GOT3 (cell line): ENCODE measurements around the gene ZNF853.
"Not testable (repeated sequence)": the region's sequence is repeated elsewhere in the genome, so short reads cannot be mapped to it uniquely, and the experiment has no call there.

Experiments
- DNase-seq: peaks from one replicate; lab custom pipeline; 2025; ENCODE audit warnings: mixed read lengths; lab: John Stamatoyannopoulos, UW

Gene ZNF853

DNA sequence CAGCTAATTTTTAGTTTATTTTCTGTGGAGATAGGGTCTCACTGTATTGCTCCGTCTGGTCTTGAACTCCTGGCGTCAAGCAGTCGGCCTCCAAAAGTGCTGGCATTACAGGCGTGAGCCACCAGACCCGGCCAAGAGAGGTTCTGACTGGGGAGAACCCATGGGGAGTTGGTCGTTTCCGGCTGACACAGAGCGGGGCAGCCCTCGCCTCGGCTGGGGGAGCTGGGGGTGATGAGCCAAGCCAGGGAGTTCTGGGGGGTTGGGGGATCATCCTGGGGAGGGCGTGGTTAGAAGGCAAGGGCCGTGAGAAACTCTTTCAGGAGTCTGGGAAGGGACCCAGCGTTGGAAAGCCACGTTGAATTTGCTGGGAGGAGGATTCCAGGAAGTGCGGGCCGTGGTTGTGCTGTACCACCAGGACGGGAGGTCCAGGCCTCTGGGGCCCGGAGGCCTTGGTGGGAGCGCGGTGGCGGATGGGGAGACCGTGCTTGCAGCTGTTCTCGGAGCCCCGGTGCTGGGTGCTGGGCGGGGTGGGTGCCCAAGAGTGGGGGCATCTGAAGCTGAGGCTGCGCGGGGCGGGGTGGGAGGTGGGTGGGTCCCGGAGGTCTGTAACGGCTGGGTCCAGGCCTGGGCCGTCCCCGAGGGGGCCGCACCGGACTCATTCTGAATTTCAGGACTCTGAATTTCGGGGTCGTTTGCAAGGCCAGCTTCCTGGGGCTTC lies 8.4 kb upstream of the ZNF853 start:
- no peak for DNase-seq

DNA sequence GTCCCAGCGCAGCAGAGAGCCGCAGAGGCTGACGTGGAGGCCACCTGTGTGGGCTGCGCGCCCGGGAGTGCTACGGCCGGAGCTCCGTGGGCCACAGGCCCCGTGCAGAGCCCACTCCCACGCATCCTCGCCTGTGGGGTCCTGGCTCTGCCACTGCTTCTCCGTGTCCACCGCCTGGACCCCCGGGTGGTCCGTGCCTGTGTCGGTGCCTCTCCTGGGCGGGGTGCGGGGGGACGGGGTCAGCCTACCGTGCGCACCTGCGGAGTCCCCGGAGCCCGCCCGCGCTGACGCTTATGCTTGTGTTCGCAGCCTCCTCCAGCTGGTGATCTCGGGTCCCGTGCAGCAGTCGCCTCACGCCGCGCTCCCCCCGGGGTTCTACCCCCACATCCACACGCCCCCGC lies 7.8 kb upstream of the ZNF853 start:
- no peak for DNase-seq

DNA sequence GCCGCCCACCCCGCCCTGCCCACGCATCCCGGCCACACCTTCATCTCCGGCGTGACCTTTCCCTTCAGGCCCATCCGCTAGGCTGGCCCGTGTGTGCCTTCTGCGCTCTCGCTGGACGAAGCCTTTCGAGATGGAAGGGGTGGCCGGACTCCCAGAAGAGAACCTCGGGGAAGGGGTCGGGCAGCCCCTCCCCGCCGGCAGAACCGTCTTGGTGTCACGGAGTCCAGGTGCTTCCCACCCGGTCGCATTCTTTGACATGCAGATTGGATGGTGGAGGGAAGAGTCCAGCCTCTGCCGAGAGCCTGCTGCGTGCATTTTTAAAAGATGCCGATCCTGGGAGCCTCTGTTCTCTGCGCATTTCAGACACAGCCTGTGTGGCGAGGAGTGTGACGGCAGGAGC lies 7.3 kb upstream of the ZNF853 start:
- DNase-seq: no peak

DNA sequence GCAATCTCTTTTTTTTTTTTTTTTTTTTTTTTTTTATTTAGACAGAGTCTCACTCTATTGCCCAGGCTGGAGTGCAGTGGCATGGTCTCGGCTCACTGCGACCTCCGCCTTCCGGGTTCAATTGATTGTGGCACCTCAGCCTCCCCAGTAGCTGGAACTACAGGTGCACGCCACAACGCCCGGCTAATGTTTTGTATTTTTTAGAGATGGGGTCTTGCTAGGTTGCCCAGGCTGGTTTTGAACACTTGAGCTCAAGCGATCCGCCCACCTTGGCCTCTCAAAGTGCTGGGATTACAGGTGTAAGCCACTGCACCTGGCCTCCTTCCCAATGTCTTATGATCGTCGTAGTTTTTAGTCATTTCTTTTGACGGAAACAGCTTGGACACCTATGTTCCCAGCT lies 6.6 kb upstream of the ZNF853 start:
- DNase-seq: no peak

DNA sequence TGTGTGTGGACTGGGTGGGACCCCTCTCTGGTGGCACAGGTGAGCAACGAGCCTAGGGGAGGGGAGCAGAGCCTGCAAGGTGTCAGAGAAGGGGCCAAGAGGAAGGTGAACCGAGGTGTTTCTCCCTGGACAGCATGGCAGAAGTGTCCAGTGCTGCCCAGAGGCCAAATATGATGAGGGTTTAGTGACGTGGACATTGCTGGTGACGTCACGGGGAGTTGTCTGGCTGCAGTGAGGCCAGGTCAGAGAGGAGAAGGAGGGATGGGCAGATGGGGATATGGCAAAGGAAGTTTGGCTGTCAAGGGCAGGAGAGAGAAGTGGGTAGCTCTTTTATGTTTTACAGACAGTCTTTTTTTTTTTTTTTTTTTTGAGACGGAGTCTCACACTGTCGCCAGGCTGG lies 2.6 kb upstream of the ZNF853 start:
- DNase-seq: no peak

DNA sequence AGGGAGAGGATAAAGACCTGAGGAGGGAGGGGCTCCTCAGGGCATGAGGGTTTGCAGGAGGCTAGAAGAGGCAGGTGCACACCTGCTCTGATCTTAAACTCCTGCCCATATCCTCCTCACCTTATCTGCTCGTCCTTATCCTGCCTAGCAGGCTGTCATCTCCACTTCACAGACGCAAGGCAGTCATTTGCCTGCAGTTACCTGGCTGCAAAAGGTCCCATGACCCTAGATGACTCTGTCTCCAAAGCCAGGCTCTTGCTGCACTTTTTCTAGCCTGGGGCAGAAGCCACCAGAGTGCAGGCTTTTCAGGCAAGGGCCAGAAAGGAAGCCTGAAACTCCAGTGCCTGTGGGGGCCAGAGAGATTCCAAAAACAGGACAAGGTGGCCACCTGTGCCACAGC lies 1.7 kb upstream of the ZNF853 start:
- no peak for DNase-seq

DNA sequence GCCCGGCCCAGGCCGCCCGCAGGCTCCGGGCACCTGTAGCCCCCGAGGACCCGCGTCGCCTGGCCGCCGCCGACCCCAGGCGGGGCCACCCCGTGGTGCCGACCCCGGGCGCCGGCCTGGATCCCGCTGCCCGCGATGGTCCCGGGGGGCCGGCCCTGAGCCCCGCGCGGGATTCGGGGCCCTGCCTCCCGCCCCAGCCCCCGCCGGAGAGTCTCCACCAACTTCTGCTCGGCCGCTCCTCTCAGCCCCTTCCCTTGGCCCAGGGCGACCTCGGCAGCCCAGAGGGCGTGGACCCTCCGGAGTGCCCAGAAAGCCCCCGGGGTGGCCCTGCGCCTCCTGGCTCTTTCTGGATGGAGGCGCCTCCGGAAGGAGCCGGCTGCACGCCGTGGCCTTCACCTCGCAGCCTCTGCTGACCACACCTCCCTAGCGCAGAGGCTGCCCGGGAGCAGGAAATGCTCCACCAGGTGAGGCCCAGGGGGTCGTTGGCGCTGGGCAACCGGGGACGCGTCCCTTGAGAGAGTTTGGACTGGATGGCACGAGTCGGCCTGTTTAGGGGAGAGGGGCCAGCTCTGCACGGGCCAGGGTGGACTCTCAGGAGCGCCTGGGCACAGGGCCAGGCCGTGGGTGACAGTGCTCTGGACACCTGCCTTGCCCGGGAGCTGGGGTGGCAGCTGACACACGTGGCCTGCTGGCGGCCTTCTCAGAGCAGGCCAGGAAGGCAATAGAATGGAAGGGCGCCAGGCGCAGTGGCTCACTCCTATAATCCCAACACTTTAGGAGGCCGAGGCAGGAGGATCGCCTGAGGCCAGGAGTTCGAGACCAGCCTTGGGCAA lies 529 bp downstream of the ZNF853 start:
- no peak for DNase-seq

DNA sequence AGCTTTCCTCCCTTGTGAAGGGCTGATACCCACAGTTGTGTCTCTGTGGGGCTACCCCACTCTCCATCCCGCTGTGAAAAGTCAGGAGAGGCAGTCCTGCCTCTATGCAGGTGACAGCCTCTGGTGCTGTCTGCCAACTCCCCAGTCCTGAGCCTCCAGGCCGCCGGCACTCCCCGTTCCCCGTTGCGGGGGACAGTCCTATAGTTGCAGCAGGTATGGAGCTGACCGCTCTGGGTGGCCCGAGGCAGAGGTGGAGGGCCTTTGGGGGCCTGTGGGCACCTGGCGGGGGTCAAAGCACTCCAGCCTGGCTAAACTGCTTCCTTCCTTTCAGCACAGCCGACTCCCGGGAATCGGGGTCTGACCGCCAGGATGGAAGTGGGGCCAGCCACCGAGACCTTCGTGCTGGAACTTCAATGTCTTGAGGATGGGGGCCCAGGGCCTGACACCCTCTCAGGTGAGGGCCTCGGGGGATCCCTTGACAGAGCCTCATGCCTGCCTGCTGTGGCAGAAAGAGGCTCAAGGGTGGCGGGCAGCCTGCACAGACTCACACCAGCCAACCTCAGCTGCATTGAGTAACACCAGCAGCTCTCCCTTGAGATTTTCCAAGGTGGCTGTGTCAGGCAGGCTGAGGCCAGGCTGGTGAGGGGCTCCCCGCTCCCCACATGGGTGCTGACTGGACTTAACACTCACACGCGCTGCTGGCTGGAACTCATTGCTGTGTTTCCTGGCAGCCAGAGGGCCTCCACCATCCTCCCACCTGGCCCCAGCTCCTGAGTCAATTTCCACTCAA lies 1.6 kb downstream of the ZNF853 start:
- no peak for DNase-seq

DNA sequence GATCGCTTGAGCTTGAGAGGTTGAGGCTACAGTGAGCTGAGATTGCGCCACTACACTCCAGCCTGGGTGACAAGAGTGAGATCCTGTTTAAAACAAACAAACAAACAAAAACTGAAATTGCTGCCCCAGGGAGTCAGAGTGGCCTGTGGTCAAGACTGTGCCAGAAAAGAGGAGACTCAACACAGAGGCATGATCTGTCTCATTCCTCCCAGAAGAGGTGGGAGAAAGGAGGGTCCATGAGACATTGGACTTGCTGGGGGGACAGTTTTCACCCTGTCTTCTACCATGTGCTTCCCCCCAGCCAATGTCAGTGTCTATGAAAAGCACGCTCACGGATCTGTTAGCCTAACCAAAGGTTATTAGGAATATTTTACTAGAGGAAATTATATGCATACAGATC lies 3.2 kb downstream of the ZNF853 start:
- no peak for DNase-seq

DNA sequence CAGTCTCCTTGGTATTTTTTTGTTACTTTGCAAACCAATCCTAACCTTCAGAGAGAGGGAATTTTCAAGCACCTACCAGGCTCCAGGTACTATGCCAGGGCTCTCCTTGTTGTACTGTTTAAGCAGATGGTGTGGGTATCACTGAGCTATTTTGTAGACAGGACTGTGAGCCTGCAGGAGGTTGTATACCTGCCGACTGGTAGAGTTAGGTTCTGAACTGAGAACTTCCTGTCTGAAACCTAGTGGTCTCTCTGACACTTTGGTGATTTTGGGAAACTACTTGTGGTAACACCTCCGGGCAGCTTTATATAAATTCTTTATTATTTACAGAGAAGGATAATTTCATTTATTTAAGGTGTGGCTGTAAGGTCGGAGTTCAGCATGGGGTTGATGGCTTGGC lies 4.6 kb downstream of the ZNF853 start:
- no peak for DNase-seq

DNA sequence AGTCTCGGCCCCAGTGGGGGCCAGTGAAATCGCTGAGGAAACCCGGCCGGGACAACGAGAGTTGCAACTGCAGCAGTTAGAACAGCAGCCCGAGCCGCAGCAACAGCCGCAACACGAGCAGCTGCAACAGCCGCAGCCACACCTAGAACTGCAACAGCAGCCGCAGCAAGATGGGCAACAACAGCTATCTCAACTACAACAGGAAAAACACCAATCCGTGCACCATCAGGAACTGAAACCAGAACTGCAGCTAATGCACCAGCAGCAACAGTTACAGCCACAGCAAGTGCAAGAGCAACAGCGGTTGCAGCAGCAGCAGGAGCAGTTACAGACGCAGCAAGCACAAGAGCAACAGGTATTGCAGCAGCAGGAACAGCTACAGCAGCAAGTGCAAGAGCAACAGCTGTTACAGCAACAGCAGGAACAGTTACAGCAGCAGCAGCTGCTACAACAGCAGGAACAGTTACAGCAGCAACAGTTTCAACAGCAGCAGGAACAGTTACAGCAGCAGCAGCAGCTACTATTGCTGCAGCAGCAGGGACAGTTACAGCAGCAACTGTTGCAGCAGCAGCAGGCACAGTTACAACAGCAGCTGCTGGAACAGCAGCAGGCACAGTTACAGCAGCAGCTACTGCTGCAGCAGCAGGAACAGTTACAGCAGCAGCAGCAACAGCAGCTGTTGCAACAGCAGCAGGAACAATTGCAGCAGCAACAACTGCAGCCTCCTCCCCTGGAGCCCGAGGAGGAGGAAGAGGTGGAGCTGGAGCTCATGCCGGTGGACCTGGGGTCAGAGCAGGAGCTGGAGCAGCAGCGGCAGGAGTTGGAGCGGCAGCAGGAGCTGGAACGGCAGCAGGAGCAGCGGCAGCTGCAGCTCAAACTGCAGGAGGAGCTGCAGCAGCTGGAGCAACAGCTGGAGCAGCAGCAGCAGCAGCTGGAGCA lies 6.1 kb downstream of the ZNF853 start:
- DNase-seq: no peak

DNA sequence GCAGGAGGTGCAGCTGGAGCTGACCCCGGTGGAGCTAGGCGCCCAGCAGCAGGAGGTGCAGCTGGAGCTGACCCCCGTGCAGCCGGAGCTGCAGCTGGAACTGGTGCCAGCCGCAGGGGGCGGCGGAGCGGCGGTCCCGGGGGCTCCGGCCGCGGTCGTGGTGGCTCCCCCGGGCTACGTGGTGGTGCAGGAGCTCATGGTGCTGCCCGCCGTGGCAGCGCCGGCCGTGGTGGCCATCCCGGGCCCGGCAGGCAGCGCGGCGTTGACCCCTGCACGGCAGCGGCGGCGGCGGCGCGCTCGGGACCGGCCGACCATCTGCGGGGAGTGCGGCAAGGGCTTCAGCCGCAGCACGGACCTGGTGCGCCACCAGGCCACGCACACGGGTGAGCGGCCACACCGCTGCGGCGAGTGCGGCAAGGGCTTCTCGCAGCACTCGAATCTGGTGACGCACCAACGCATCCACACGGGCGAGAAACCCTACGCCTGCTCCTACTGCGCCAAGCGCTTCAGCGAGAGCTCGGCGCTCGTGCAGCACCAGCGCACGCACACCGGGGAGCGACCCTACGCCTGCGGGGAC lies 6.8 kb downstream of the ZNF853 start:
- DNase-seq: no peak

DNA sequence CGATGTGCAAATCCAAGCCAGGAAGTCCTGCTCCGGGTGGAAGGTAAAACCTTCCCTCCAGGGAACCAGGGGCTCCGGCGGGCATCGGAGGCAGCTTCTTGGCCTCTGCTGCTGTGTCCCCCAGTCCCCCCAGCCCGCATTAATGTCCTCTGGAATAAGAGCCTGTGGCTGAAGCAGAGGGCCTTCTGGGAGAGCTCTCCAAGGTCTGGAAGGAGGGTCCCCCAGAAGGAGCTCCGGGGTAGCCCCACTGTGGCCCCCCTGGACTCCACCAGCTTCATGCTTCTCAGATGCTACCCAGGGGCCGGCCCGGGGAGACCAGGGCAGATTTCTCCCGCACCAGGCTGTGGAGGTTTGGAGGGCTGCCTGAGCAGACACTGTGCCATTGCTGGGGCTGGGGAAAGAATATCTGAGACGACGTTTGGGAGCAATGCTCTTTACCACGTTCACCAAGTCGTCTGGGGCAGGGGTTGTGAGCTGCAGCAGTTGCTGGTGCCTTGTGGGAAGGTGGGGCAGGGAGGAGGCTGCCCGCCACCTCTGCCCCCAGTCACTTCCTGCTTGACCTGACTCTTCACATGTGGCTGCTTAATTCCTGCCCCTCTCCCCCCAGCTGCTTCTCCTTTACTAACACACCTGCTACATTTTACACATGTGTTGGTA lies 8.3 kb downstream of the ZNF853 start:
- DNase-seq: no peak

DNA sequence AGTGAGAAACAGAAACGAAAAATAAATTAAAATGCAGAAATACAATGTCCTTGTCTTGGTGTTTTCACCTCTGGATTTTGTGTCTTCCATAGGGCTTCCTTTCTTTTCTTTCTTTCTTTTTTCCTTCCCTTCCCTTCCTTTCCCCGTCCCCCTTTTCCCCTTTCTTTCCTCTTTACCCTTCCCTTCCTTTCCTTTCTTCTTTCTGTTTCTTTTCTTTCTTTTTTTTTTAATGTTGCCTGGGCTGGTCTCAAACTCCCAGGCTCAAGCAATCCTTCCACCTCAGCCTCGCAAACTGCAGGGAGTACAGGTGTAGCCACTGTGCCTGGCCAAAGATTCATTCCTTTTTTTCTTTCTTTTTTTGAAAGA lies 8.8 kb downstream of the ZNF853 start:
- no peak for DNase-seq

DNA sequence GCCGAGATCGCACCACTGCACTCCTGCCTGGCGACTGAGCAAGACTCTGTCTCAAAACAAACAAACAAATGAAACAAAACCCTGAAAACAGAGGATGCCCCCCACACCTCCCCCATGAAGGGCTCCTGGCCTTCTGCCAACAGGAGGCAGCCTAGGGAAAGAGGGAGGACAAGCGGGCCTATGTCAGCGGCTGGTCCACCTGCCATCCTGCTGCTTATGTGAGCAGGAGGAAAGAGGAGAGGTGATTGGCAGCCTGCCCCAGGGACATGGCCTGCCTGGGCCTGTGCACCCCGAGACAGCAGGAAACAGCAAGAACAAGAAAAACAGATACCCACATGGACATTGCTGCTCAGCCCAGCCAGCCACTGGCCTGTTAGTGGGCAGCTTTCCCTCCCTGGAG lies 12.6 kb downstream of the ZNF853 start:
- DNase-seq: no peak

DNA sequence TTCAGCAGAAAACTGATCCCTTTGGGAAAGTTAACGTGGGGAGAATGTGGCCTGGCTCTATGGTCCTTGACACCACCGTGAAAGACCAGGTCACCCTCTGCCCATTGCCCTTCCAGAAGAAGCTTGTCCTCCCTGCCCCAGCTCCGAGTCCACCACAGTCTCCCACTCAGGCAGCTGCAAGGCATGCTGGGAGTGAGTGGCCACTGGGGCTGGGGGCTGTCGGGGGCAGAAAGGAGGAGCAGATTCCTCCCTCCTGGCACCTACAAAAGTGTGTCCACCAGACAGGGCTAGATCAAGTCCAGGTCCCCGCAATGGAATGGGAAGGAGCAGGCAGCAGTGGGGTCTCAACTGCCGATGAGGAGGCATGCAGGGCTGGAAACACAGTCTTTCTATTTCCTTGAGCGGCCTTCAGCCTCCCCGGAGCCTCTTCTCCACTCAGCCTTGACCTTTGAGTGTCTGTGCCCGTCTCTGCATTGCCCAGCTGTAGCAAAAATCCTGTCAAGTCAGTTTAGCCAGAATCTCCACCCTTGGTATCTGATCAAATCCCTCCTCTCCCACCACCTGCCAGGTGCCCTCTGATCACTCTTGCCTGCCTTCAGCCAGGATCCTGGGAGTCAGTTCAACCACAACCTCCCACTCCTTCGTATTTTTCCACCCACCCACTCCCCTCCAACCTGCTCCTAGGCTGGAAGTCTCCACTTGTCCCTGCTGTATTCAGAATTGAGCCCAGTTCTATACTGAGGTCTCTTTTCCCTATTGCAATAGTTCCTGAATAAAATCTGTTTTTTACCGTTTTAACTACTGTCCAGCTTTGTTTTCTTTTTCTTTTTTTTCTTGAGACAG lies 14.8 kb downstream of the ZNF853 start:
- no peak for DNase-seq

DNA sequence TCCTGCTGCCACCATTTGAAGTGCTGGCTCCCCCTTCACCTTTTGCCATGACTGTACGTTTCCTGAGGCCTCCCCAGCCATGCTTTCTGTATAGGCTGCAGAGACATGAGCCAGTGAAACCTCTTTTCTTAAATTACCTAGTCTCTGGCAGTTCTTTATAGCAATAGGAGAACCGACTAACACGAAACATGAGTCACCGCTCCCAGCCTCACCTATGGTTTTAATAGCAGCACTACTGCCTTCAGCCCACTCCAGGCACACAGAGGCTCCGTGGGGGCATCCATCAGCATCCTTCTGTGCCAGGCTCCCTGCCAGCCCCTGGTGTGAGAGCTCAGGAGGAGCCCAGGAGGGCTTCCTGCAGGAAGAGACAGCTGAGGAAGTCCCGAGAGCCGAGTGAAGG lies 16.2 kb downstream of the ZNF853 start:
- DNase-seq: no peak

DNA sequence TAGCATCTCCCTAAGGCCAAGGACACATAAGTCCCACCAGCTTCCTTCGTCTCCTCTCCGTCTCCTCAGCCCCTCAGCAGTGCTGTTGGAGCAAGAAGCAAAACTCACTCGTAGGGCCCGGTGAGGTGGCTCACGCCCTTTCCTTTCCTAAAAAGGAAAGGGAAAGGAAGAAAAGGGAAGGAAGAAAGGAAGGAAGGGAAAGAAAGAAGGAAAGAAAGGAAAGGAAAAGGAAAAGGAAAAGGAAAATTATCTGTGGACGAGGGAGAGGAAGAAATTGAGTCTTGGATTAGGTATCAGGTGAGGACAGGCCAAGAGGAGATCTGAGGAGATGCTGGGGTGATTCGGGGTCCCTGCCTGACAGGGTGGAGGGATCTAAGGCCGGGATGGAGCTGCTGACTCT lies 18.6 kb downstream of the ZNF853 start:
- no peak for DNase-seq

DNA sequence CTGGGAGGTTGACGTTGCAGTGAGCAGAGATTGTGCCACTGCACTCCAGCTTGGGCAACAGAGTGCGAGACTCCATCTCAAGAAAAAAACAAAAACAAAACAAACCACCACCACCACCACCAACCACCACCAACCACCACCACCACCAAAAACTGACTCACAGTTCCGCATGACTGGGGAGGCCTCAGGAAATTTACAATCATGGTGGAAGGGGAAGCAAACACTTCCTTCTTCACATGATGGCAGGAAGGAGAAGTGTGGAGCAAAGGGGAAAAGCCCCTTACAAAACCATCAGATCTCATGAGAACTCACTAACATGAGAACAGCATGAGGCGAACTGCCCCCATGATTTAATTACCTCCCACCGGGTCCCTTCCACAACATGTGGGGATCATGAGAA lies 19.6 kb downstream of the ZNF853 start:
- not testable (repeated sequence) for DNase-seq
